Right hindlimb (tissue), 1 donor: ENCODE results near the gene DGCR6L.
"Not testable (repeated sequence)": the region's sequence is repeated elsewhere in the genome, so short reads cannot be mapped to it uniquely, and the experiment has no call there.

ENCODE experiments used
- DNase-seq: peaks from one replicate; pipeline ENCODE4 v3.0.0-alpha.2; 2018

The DGCR6L gene

DNA sequence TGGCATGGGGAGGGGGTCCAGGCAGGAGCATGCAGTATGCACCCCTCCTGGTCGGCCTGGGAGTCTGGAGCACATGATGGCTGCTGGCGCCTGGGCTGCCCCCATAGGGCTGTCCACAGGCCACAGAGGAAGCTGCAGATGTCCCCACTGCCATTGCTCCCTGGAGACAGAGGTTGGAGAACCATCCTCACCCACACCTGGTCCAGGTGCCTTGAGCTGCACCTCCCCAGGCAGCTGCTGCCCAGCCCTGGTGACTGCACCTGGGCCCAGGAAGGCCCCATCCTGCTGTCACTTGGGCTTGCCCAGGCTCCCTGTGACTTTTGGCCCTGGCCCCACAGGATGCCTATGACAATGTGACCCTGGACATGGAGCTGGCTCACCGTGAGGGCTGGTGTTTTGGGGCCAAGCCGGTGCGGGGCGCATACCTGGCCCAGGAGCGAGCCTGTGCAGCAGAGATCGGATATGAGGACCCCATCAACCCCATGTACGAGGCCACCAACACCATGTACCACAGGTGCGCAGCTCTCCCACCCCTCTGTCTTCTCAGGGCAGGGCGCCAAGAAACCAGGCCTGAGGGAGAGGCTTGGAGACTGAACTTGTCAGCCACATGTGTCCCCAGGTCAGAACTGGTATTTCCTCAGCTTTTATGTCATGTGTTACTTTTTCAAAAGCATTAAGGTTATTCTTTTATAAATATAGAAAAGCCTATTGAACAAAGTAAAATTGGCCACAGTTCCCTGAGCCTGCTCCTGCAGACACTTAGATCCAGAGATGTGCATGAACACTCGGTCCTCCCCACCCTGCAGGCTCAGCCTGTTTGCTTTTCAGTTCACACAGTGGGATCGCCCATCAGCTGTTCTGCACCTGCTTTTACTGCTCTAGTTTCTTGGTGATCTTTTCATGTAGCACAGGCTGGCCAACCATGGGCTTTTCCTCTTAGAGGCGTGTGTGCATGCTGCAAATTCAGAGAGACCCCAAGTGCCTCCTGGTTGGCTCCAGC lies 12.1 kb downstream of the DGCR6L start:
- DNase-seq = not testable (repeated sequence)

DNA sequence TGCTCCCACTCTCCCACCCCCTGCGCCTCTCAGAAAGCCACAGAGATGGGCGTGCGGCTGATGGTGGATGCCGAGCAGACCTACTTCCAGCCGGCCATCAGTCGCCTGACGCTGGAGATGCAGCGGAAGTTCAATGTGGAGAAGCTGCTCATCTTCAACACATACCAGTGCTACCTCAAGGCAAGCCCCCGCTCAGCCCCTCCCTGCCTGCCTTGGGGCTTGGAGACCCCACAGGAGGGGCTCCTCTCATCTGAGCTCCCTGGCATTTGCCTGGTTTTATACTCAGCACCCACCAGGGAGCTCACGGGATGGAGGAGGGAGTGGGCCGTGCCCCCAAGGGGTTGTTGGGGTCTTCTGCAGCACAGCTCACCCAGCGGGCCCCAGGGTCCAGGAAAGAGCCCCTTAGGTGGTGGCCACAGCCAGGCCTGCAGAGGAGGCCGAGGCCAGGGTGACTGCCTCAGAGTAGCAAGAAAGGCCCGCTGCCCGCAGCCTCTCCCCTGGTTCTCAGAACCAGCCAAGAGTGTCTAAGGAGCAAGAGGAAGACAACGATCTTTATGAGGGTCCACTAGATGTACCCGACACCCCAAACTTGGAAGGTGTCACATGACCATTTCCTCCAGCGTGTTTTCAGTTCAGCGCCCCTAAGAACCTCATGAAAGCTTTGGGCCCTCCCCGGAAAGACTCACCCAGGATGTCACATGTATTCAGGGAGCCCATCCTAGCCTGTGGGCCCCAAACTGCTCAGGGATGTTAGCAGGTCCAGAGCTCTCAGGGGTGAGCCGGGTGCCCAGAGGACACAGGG lies 13.0 kb downstream of the DGCR6L start:
- DNase-seq = not testable (repeated sequence)

DNA sequence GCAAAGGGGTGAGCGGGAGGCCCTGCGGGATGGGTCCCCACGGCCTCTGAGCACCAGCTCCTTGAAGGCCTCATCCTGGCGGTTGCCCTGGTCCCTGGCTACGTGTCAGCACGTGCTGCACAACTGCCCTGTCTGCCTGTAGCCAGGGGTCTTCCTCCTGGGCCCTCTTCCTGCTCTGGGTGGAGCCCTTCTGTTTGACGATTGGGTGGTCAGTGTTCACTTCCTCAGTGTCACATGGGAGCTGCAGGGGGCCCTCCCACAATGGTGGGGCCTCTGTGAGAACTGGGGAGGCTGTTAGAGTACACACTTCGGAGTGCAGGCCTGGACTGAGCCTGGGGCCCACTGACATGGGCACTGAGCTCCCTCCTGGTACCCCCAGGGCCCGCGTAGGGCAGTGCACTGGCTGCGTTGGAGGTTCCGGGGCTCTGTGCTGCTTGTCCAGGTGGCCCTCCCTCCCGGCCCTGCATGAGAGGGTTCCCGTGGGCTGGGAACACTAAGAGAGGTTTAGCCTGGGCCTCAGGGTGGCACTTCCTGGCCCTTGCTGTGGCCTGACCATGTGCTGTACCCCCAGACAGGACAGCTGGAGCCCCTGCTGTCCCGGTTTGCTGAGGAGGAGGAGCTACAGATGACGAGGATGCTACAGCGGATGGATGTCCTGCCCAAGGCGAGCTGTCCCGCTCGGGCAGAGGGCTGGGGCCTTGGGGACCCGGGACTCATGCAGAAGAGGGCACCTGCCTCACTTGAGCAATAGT lies 13.8 kb downstream of the DGCR6L start:
- no peak for DNase-seq

DNA sequence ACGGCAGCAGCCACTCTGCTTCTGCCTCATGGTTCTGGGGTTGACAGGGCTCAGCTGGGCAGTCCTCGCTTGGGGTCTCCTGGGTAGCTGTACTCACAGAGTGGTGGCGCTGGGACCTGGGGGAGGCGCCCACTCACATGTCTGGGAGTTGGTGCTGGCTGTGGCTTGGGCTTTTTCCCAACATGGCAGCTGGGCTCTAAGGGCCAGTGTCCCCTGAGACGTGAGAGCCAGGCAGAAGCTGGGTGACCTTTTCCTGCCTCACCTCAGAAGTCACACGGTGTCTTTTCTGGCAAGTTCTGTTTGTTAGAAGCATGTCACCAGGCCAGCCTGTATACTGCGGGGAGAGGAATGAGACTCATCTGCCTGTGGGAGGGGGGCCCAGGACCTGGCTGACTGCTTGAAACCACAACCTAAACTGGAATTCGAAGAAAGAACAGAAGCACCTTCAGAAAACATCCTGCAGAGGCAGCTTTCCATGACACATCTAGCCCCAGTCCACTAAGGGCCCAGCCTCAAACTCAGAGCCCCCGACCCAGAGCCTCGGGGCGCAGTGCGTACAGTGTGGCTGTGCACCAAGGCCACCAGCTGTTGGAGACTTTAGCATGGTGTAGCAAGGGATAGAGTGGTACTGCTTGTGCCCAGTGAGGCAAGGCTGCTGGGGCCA lies 14.5 kb downstream of the DGCR6L start:
- DNase-seq = not testable (repeated sequence)

DNA sequence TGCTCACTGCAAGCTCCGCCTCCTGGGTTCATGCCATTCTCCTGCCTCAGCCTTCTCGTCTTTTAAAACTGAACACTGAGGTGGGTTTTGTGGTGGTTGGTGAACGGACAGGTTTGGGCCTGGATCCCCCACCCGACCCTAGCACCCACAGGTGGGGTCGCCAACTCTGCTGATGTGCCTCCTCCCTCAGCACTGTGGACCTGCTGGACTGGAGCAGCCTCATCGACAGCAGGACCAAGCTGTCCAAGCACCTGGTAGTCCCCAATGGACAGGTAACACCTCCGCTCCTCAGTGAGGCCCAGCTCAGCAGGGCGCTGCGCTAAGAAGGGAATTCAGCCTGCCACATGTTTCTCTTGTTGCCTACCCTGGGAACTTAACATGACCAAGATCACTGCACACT lies 15.2 kb downstream of the DGCR6L start:
- DNase-seq = no peak

DNA sequence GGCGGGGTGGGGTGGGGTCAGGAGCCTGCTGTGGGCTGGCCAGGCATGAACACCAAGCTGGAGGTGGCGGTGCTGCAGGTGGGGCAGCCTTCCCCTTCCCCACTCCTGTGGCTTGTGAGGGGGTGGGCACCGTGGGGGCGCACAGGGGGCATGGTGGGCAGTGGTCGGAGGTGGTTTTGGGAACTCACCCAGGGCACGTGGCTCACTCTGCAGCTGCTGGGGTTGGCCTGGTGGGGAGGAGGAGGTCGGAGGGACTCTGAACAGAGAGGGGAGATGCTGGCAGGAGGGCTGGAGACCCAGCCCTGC lies 16.7 kb downstream of the DGCR6L start:
- DNase-seq = not testable (repeated sequence)

DNA sequence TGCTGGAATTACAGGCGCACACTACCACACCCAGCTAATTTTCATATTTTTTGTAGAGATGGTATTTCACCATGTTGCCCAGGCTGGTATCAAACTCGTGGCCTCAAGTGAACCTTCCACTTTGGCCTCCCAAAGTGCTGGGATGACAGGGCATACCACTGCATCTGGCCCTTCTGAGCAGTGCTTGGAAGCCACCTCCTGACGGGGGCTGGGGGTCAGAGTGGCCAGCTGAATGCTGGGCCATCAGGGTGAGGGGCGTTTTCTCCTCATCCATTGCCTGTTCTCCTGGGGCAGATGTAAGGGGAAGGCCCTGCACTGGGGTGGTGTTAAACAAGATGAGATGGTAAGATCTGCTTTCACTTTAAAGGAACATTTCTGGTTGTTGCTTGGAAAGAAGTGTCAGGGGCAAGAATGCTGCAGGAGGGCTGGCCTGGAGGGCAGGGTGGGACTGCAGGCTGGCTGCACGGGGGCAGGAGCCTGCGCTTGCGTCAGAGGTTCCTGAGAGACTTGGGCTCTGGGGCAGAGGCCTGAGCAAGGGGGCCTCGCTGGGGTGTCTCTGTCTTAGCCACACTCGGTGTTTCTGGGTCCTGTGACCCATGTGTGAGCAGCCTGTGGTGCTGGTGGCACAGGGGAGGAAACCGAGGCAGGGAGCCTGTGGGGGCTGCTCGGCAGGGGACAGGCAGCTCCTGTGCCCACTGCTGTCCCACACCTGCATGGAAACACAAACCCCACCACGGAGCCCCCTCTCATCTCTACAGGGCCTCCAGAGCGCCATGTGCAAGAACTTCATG lies 17.2 kb downstream of the DGCR6L start:
- DNase-seq = no peak

DNA sequence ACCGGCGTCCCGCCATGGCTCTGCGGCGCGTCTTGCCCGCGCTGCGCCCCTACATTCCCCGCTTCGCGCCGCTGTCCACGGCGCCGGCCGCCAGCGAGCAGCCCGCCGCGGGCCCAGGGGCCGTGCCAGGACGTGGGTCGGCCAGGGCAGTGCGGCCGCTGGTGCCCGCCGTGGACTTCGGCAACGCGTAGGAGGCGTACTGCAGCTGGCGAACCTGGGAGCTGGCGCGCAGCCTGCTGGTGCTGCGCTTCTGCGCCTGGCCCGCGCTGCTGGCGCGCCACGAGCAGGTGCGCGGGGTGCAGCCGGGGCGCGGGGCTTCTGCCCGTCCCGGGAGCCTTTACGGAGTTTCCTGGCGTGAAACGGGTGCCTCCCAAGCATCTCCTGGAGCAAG lies 20.1 kb downstream of the DGCR6L start:
- DNase-seq = no peak

DNA sequence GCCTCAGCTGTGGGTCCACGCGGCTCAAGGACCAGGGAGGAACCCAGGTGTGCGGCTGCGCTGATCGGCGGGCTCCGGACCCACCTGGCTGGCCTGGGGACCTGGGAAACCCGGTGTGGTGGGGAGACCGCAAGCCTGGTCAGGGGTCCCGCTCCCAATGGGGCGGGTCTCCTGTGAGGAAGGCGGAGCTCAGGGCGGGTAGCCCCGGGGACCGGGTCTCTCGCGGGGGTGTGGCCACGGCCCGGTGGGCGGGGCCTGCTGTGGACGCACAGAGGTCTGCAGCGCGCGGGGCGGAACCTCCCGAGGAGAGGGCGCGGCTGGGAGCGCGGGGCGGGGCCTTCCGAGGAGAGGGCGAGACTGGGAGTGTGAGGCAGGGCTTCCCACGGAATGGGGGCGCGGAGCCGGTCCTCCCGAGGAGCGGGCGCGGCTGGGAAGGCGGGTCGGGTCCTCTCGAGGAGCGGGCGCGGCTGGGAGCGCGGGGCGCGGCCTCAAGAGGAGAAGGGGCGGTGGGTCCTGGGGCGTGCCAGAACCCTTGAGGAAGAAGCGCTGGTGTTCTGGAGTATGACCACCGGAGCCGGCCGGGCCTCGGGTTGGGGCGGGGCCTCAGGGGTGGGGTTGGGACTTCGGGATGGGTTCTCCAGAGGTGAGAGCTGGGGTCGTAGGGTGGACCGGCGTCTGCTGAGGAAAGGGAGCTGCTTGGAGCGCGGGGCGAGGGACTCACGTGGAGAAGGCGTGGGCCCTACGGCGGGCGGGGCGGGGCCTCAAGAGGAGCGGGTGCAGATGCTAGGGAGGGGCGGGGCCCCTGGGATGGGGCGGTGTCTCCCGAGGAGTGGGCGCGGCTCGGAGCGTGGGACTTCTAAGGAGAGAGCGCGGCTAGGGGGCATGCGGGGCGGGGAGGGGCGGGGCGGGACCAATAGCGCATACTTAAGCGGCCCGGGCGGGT lies 20.8 kb downstream of the DGCR6L start:
- DNase-seq = peak; percentile 77

DNA sequence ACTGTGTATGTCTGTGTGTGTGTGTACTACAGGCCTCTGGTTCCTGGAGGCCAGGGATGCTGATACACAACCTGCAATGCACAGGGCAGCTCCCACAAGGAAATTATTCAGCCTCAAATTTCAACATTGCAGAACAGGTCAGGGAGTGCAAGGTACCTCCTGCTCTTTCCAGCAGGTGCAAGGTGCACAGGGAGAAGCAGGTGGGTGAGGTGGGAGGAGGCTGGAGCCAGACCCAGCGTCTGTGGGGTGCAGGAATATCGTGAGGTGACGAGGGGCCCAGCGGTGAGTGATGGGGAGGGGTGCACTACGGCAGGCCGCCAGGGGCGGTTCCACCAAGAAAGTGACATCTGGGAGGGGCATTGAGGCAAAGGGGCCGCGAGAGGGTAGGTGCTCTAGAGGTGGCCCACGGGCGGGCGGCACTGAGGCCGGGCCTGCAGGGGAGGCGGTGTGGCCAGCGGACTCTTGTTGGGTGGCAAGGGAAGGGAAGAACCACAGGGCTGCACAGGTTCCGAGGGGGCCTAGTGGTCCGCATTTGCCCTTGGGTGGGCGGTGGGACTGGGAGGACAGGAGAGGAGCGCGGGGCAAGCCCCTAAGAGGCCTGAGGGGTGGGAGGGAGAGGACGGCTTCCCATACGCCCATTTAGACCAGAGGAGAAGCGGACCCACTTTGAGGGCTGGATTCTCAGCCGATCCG lies 21.6 kb downstream of the DGCR6L start:
- no peak for DNase-seq

DNA sequence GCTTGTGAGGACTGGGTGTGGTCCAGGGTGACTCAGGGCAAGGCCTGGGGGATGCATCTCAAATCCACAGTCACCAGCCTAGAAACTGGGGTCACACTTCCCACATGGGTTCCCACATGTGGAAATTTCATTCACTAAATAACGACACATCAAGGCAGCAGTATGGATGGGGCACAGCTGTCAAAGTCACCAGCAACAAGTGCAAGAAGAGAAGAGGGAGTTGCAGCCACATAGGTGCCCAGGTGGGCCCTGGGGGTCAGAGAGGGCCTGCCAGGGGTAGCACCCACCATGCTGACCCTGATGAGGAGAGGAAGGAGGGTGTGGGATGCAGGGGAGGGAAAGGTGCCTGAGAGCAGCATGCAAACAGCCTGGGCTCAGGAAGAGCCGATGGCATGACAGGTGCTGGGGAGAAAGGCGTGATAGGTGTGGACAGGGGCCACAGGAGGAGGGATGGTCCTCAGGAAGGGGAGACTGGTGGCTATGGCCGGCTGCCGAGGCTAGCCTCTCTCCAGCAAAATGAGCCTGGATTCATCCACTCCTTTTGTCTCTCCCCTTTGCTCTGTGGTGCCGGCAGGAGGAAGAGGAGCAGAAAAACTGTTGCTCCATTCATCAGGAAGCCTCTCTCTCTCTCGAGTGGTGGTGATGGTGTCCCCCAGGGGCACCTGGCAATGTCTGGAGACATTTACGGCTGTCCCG lies 22.3 kb downstream of the DGCR6L start:
- DNase-seq = no peak

DNA sequence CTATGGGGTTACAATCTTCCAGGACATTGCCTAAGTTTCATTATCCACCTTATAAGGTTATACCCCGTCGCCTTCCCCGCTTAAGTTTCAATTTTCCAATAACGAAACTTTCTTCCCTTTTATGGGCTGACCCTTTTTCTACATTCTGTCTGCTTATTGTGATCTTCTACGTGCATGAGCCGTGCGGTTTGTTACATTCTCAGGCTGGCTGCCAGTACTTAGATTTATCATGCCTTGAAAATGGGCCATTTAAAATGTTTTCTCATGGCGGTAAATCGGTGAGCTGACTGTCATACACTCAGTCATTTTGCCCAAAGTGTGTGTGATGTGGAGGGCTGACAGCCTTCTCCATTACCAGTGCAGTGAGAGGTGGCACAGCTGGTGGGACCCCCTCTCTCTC lies 23.3 kb downstream of the DGCR6L start:
- no peak for DNase-seq

DNA sequence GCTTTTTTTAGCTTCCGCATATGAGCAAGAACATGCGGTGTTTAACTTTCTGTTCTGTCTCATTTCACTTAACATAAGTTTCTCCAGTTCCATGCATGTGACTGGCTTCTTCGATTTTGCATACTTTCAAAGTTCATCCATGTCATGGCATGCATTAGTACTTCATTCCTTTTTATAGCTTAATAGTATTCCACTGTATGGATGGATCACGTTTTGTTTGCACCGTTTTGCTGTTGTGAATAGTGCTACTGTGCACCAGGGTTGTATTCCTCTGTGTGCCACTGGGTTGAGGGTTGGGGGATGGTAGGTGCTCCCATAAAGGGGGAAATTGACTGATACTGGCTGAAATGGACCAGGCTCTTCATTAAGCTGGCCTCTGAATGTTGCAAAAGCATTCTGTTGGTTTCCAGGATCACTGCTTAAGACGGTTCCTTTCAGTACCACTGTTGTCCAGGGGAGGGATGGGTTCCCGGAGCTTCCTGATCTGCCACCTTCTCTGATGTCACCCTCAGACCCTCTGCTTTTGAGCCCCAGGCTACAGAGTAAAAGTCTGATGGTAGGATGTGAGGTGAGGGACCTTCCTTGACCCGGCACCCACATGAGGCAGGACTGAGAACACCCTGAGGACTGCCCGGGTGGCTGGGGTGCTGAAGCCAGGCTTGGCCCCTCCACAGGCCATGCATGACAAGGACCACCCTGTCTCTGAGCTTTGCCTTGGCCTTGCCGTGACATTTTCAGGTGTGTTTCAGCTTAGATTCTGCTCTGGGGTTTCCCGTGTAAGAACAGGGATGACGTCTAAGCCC lies 24.4 kb downstream of the DGCR6L start:
- DNase-seq = no peak

DNA sequence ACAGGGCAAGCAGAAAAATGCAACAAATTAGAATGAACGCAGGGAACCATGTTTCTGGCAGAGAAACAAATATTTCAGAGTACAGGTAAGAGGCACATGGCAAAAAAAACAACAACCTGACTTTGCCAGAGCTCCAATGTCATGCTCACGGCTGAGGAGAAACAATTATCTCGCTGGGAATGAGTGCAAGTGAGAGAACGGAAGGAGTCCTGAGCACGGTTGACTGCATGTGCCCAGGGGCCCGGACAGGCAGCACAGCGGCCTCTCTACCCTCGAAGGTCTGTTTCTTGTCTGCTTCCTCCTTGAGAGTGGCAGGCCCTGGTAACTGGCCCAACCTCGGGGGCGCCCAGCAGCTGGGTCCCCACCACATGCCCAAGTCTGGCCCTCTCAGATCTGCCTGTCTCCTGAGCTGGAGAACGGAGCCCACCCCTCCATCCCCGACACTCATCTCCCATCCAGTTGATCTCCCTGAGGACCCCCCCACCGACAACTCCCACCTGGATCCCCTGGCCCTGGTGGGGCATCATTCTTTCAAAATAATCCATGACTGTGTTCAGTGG lies 27.1 kb downstream of the DGCR6L start:
- no peak for DNase-seq

DNA sequence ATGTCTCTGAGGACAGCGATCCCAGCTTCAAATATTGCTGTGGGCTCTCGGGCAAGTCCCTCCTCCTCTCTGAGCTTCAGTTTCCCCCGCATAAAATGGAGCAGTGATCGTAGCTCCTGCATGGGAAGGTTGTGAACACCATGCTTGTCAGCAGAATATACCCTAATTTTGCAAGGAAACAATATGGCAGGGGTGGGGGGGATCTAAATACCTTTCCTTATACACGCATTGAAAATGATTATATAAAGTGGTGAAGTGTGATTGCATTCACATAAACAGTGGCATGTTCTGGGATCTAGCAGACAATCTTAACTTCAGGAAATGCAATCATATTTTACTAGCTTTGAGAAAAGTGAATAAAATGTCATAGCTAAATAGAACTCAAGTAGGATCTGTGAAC lies 27.8 kb downstream of the DGCR6L start:
- no peak for DNase-seq

DNA sequence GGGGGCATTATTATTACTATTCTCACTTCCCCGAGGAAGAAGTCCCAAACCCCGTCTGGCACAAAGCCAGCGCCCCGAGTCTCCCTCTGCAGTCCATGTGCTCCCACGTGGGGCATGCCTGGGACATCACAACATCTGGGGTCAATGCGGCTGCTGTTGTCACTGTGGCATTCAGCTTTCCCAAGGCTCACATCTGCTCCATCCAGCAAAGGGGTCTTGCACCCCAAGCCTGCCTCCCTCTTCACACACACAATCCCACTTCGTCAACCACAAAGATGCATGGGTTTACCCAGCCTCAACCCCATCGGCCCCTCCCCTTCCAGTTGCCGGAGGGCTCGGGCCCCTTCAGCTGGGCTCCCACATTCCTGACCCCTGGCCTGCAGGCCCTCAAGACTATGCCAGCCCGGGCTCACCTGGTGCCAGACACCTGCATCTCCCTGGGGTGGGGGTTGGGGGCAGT lies 28.2 kb downstream of the DGCR6L start:
- no peak for DNase-seq

DNA sequence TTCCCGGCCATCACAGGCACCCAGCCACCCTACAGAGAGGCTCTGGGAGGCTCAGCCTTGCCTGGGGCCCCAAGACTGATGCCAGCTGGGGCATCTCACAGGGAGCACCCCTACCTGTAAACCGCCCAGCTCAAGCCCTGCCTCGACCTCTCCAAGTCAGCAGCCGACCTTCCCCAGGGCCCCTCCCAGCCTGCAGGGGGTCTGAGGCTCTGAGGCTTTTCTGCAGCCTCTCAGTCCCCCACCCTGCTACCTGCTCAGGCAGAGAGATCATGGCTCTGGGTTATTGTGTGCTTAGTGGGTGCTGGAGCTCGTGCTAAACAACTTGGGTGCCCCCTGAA lies 28.6 kb downstream of the DGCR6L start:
- DNase-seq = no peak

DNA sequence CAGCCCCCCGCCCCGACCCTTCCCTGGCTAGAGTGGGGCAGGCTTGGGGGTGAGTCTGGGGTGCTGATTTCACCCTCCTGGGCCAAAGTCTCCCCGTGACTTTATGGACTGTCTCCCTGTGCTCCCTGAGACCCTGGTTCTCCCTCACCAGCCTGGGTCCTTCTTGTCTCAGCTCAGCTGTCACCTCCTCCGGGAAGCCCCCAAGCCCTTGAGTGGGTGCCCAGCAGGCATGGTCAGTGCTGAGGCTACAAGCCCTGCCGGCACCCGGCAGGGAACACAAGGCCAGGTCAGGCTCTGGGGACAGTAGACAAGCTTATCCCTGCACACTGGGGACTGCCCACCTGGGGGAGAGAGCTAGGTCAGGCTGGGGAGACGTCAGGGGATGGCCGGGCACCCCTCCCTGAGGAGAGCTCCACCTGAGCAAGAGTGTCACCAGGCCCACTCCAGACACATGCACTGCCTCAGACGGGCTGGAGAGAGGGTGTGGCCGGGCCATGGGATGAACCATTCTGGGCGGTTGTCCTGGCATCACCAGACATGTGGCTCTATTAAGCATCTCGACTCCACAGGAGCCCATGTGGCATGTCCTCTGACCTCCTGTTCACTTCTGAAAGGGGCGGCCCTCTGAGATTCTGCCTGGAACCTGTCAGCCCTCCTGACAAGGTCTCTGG lies 29.1 kb downstream of the DGCR6L start:
- no peak for DNase-seq
